HepG2 (cell line): Measurements from ENCODE around the gene DMBT1.

Source experiments
- TCF7L2 ChIP-seq: IDR thresholded peaks from 2 replicates; pipeline ENCODE4 v1.6.1; 2011; ENCODE audit warnings: mild to moderate bottlenecking, low read depth, low read length, moderate library complexity
- ZNF883 ChIP-seq: sonication (generic); formaldehyde crosslinking; IDR thresholded peaks from 2 replicates; pipeline ENCODE4 v1.5.1; 2020; ENCODE audit warnings: mild to moderate bottlenecking, missing genetic modification reagents; ENCODE audit errors: not compliant biosample characterization
- TF ChIP-seq, protein P1 (sequence below): sonication (generic); formaldehyde crosslinking; IDR thresholded peaks from 2 replicates; pipeline ENCODE4 v1.4.0; 2020; ENCODE audit warnings: missing genetic modification reagents

DNA sequence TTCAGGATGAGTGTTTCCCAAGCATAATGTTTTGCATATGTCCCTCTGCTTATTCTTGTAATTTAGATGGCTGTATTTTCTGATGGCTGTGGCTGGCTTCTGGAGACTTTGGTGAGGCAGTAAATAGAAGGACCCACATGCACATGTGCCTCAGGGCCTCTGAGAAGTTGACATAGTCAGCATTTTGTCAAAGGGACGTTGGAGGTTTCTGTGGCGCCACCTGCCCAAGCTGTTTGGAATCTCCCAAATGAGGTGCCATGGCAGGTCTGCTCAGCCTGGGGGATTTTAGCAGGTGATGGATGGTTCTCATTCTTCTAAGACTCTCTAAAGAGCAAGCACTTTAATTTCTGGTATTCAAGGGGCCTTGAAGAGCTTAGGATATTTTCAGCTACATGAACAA is 109.3 kb downstream of the DMBT1 start:
- TF ChIP-seq ZNF883 (CRISPR knock-in tag) (no peak), TCF7L2 (no peak)
- TF ChIP-seq, protein P1, sequence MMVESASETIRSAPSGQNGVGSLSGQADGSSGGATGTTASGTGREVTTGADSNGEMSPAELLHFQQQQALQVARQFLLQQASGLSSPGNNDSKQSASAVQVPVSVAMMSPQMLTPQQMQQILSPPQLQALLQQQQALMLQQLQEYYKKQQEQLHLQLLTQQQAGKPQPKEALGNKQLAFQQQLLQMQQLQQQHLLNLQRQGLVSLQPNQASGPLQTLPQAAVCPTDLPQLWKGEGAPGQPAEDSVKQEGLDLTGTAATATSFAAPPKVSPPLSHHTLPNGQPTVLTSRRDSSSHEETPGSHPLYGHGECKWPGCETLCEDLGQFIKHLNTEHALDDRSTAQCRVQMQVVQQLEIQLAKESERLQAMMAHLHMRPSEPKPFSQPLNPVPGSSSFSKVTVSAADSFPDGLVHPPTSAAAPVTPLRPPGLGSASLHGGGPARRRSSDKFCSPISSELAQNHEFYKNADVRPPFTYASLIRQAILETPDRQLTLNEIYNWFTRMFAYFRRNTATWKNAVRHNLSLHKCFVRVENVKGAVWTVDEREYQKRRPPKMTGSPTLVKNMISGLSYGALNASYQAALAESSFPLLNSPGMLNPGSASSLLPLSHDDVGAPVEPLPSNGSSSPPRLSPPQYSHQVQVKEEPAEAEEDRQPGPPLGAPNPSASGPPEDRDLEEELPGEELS (CRISPR knock-in tag) = no peak
